ENCODE results near the gene DDX10.
"Not testable (repeated sequence)": the region's sequence is repeated elsewhere in the genome, so short reads cannot be mapped to it uniquely, and the experiment has no call there.

DDX10 gene

DNA sequence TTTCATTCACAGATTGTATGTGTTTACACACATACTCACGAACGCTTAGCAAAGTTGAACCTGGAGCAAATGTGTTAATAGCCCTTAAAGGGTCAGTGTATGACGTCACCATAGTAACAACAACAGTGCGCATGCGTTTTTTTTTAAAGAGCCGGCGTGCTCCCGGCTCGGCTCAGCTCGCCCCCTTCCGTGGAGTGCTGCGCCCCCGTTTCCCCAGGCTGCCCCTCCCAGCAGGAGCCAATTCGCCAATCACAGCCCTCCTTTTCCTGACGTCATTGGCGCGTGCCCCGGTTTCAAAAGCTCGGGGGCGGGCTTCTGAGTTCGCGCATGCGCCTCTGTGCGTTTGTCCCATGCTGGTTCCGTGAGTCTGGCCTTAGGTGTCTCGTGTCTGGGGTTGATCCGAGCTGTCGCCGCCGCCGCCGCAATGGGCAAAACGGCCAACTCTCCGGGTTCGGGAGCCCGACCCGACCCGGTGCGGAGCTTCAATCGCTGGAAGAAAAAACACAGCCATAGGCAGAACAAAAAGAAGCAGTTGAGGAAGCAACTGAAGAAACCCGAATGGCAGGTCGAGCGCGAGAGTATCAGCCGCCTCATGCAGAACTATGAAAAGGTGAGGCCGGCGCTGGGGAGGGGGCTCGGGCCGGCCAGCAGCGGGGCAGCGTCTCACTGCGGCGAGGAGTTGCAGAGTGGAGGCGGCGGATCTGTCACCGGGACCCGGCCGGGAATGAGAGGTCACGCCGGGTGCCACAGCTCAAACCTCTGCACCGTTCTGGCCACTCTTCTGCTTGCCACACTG lies at the start of gene DDX10:
Gene DDX10 (plus strand): TSS at position 340 of the 796 bp plus-strand sequence. CDS start 85 bp downstream, at position 425.
- peak; percentile 97 for DNase-seq

DNA sequence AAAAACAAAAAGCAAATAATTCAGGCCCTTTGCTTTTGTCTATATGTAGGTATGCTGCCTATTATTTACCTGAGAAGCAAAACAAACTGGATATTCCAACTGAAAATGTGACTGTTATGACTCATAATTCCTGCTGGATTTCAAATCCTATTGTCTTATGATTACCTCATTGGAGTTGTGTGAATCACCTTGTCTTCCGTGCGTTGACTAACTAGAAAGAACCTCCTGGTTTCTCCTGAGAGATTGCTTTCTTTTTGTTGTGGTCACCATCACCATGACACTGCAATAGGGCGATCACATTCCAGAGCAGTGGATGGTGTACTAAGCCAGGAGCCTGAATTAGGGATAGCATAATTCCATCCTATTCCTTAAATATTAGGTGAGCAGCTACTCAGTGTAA lies 48.3 kb upstream of the DDX10 start:
- DNase-seq = no peak

DNA sequence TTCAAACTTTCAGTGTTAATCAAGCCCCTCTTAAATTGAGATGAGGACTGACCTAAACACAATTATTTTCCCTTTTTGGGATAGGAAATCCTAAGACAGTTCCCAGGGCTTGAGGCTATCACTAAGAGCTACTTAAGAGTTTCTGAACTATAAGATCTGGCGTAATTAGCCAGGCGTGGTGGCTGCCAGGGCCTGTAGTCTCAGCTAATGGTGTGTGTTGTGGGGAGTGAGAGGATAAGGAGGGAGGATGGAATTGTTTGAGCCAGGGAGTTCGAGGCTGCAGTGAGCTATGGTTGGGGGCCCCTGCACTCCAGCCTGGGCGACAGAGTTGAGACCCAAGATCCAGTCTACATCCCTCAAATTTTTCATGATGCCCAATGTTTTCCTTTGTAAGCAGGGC lies 47.8 kb upstream of the DDX10 start:
- DNase-seq = no peak

DNA sequence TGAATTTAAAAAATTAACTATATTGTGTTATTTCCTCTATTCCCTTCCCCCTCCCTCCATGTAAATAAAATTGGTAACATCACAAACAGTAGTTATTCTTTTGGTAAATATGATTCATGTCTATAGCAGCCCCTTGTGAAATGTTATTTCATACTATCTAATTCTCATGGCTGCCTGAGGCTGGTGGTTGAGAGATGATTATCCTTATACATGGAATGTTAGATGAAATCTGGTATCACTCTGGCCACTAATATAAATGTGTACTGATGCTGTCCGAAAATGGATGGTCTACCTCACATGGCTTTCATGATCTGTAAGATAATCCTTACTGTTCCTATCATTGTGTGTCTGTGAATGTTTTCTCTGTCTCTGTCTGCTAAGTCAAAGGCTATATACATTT lies 46.3 kb upstream of the DDX10 start:
- DNase-seq = no peak

DNA sequence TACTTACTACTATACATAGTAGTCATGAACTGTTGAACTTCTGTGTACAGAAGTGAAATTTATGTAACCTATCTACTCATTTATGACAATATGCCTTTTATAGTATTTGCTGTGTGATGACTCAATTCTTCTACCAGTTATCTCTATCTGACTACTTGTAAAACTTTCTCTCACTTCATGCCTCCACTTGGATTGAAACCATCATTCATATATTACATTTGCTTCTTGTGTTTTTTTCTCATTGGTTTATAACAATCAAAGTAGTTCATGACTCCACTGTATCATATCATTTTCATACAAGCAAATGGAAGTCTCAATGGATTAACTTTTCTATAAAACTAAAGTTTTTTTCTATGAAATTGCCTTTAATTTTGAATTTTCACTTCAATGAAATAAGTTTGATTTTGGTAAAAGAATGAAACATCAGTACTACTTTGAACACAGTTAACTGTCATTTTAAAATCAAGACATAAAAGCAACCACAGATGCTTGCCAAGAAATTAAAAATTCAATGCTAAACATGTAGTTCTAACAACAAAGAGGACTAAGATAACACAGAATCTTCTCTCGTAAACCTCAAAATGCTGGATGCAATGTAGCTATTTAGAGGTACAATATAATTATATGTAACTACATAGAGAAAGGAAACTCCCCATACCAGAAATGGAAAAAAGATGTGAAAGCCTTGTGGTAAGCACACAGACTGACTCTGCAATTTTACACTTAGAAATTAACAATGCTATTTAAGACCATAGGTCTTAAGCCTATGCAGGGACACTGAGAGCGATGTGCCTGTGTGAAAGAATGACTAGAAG lies 43.7 kb upstream of the DDX10 start:
- no peak for DNase-seq

DNA sequence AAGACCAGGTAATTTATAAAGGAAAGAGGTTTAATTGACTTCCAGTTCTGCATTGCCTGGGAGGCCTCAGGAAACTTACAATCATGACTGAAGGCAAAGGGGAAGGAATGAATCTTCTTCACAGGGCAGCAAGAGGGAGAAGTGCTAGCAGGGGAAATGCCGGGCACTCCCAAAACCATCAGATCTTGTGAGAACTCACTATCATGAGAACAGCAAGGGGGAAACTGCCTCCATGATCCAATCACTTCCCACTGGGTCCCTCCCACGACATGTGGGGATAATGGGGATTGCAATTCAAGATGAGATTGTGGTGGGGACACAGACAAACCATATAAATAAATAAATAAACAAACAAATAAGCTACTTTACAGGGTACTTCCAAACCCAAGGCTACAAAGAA lies 42.5 kb upstream of the DDX10 start:
- DNase-seq = no peak

DNA sequence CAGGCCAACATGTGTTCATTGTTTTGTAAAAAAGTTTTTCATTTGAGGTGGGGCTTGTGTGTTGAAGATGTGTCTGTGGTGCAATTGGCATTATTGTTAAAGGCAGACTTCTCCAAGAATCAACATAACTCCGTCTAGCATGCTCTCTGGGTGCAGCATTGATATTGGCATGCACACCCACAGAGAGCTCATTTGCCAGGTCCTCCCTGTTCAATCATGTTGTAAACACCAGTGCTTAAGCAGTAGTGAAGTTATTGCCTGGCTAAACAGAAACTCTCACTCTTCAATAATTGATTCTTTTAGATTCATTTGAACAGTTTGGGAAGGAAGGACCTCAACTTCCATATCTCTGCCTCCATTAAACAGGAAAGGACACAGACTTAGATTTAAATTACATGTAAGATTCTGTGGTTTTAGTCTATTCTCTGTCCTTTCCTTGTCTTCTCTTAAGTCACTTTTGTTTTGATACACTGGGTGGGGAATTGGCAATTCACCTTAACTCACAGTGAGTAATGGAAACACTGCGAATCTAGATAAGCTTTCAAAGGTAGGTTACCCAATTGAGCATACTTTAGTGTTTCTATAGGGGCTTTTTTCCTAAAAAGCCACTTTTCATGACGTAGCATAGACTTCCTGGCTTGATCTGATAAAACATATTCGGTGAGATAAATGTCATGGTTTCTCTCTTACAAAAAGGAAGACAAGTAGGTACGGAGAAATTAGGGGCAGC lies 40.5 kb upstream of the DDX10 start:
- DNase-seq = no peak

DNA sequence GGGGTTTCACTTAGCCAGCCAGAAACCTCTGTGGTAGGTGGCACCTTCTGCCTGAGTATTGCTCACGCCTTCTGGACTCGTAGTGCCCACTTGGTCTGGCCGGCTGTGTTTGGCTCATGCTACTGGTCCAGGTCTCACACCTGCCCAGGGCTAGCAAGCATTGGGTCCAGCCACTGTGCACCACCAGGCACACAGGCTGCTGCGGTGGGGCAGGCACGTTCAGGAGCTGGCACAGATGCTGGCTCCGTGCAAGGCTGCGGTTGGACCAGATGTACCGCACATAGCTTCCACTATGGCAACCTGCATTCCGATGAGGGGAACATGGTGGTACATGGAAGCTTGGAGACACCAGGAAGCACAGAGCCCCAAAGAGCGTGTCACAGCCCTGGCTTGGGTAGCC lies 36.5 kb upstream of the DDX10 start:
- DNase-seq = no peak

DNA sequence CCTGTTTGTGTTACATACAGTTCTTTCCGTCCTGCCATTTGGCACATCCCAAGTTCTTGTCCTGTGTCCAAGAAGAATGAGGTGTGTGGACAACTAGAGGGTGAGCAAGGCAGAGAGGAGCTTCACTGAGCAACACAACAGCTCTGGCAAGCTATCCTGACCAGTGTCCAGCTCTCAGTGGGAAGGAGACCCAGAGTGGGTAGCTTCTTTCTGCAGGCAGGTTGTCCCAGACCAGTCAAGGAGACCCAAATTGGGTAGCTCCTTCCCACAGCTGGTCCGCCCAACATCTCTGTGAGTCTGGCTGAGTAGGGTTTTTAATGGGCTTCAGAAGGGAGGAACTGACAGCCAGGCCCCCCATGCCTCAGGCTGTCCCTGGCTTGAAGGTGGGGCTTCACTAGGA lies 36.1 kb upstream of the DDX10 start:
- DNase-seq = no peak

DNA sequence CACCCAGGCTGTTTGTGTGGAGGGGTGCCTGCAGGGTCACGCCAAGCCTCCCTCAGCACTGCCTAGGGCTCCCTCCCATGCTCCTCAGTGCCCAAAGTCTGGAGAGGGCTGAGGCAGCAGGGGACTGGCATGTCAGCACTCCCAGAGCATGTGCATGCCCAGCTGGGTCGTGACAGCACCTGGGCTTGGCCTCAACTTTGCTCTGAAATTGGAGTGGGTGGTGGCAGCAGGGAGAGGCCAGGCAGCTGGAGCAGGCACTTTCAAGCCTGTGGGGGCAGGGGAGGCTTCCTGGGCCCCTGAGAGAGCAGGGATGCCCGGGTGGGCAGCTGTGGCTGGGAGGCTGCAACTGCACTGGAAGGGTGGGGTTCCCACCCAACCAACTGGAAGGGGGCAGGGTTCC lies 35.6 kb upstream of the DDX10 start:
- no peak for DNase-seq

DNA sequence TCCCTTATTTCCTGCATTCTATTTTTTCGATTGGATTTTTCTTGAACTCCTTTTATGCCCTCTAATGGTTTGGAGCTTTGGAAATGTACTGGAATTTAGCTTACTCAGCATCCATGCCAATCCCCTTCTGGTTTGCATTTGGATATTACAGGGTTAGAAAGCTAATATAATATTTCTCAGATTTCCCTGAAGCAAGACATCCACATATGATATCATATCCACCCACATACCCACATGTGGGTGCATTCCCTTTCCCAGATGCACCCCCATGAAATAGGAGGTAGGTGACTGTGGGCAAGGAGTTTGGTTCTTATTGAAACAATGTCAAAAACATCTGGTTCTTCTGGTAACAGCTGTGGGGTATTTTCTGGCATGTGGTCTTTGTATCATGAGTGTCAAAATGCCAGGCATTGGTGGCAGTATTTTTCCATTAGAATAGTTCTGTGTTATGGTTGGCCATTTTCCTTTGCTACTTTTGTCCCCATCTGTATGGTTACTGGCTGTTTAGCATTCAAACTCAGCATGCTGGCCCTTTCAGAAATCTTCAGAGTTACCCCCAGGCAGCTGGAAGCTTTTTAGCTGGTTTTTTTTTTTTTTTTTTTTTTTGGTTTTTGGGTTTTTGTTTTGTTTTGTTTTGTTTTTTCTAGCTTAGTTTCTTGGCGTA lies 32.7 kb upstream of the DDX10 start:
- no peak for DNase-seq

DNA sequence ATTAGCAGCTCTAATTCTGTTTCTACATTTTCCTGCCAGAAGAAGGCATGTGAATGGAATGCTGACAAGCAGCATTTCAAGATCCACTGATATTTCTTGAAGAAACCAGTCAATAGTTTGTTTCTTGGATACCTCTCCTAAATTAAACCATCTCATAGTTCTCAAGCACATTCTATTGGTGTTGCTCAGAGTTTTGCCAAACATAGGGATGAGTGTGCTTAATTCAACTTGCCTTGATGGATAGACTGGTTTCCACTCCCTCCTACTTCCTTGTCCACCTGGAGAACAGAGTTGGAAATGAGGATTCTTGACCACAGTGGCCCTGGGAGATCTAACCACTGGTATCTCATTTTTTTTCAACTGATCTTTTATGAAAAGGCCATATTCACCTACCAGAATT lies 29.8 kb upstream of the DDX10 start:
- no peak for DNase-seq

DNA sequence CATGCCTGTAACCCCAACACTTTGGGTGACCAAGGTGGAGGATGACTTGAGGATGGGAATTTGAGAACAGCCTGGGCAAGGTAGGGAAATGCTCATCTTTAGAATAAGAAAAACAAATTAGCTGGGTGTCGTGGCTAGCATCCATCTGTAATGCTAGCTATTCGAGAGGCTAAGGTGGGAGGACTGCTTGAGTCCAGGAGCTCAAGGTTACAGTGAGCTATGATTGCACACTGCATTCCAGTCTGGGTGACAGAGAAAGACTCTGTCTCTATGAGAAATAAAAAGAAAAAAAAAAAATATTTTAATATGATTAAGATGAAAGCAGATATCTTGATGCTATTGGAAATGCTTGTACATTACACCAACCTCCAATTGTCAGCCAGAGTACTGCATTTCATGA lies 28.6 kb upstream of the DDX10 start:
- DNase-seq = no peak

DNA sequence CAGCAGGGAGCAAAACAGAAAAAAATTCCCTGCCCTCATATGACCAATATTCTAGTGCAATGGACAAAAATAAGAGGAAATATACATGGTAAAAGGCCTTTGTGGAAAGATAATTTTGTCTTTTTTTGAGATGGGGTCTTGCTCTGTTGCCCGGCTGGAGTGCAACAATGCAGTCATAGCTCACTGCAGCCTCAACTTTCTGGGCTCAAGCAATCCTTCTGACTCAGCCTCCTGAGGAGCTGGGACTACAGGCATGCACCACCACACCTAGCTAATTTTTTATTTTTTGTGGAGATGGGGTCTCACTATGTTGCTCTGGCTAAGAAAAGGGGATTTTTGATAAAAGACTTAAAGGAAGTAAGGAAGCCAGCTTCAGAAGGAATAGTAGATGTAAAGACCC lies 25.7 kb upstream of the DDX10 start:
- DNase-seq = no peak

DNA sequence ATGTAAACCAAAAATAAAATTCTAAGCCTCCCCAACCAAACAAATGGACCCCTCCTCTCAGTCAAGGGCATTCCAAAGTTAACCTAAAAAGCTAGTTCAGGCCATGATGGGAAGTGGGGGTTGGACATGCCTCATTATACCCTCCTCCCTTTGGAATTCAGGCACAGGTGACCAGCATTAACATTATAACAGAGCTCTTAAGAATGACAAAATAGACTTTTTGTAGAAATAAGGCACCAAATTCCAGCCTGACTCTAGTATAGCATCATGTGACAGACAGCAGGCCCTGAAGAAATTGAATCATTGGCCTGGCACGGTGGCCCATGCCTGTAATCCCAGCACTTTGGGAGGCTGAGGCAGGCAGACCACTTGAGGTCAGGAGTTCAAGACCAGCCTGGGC lies 23.1 kb upstream of the DDX10 start:
- DNase-seq = not testable (repeated sequence)

DNA sequence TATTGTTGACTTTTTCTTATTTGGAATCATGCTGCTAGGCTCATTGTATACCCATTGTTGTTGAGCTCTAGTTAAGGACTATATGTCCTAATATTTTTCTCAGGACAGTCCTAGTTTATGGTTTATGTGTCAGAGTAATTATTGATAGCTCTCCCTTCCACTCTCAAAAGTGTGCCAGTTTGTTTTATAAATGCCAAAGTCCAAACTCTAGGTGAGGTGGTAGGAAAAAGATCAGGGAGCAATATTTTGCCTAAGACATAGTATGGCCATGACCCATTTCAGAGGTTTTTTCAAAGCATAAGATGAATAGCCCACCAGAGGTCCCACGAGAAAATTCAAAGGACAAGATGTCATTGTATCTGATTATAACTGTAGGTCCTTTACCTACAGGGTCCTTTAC lies 20.9 kb upstream of the DDX10 start:
- no peak for DNase-seq

DNA sequence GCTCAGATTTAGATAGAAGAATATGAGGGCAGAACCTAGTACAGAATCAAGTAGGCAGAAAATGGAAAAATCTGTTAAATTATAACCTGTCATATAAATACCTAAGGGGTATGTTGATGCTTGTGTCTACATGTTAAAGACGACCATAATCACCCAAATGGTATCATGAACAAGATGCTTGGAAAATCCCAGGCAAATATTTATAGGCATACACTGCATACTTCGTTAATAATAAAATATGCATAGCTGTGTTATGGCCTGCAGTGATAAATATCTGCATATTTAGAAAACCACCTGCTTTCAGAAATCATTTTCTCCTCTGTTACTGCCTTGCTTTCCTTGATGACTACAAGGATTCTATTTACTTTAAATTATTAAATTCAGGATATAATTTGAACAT lies 18.9 kb upstream of the DDX10 start:
- DNase-seq = no peak

DNA sequence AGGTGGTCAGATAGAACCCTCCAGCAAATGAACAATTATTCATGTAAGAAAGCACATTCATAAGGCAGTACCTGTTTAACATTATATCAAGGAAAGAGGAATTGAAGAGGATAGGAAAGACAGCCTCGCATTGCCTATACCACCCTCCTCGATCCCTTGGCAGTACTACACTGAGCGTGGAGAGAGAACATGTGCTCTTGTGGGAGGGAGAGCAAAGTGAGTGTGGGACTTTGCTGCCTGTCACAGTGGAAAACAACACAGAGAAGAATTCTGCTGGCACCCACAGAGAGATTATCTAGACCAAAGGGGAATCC lies 17.5 kb upstream of the DDX10 start:
- no peak for DNase-seq

DNA sequence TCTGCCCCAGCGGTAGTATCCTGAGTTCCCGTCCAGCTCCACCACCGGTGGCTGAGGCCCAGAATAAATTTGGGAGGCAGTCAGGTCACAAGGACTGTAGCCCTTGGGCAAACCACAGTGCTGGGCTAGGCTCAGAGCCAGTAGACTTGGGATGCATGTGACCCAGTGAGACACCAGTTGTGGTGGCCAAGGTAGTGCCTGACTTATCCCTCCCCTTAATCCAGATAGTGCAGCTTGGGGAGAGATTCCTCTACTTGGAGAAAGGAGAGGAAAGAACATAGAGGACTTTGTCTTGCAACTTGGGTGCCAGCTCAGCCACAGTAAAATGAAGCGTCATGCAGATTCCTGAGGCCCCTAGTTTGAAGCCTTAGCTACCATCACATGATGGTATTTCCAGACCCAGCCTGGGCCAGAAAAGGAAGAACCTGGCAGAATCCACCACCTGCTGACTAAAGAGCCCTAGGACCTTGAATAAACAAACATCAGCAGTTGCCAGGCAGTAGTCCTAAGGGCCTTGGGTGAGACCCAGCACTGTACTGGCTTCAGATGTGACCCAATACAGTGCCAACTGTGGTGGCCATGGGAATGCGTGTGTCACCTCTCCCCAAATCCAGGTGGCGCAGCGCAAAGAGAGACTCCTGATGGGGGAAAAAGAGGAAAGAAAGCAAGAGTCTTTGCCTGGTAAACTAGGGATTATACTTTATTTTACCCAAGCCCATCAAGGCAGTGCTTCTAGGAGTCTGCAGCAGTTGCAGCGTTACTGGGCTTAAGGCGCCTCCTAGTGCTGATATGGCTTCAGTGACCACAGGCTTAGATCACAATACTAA lies 17.0 kb upstream of the DDX10 start:
- DNase-seq = peak; percentile 62

DNA sequence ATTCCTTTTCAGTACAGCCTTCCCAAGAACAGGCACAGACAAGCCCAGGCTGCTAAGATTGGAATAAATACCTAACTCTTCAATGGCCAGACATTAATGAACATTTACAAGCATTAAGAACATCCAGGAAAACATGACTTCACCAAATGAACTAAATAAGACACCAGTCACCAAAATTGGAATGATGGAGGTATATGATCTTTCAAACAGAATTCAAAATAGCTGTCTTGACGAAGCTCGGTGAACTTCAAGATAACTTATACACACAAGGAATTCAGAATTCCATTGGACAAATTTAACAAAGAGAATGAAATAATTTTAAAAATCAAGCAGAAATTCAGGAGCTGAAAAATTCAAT lies 16.4 kb upstream of the DDX10 start:
- DNase-seq = no peak

DNA sequence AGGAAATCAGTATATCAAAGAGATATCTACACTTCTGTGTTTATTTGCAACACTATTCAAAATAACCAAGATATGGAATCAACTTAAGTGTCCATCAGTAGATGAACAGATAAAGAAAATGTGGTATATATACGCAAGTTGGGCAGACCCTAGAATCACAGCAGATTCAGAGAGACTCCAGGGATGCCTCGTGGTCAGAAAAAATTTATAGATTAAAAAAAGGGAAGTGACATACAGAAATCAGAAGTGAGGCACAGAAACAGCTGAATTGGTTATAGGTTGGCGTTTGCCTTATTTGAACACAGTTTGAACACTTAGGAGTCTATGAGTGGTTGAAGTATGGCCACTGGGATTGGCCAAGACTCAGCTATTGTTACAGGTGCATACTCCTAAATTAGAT lies 10.8 kb upstream of the DDX10 start:
- not testable (repeated sequence) for DNase-seq

DNA sequence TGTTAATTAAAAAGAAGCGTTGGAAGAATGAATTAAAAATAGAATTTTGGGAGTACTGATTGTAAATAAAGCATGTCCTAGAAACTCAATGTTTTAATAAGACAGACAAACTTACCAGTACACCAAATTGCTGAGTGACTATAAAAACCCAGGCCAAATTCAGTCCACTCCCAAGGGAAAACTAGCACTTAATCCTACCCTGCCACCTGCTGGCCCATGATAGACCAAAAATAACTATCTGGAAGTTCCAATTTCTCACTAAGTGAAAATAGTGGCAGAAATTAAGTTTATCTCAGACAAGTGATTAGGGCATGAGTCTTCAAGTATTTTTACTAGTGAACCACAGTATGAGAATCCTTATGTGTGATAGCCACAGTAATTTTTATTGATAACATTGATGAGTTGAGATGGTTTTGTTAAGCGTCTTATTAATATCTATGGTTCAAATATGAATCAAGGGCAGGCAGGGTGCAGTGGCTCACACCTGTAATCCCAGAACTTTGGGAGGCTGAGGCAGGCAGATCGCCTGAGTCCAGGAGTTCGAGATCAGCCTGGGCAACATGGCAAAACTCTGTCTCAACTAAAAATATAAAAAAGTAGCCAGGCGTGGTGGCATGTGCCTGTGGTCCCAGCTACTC lies 9.8 kb upstream of the DDX10 start:
- peak; percentile 35 for DNase-seq

Data from NCI-H1436 (cell line).